ENCODE results near the gene OR6X1.

GRCh38 chr11:123762422-123762821, 8.1 kb upstream of the OR6X1 start:
- TF ChIP-seq JUN (CRISPR knock-in tag; IDR thresholded peaks at IDR 0.05) (no peak), CTCF (IDR thresholded peaks at IDR 0.05) (no peak), CREB1 (CRISPR knock-in tag; IDR thresholded peaks at IDR 0.05) (no peak), NFE2L1 (CRISPR knock-in tag; IDR thresholded peaks at IDR 0.05) (no peak), SP1 (CRISPR knock-in tag; conservative IDR thresholded peaks at IDR 0.05) (no peak), FOXK1 (CRISPR knock-in tag; IDR thresholded peaks at IDR 0.05) (no peak), ETV6 (CRISPR knock-in tag; IDR thresholded peaks at IDR 0.05) (no peak)
- TF ChIP-seq, protein P1, sequence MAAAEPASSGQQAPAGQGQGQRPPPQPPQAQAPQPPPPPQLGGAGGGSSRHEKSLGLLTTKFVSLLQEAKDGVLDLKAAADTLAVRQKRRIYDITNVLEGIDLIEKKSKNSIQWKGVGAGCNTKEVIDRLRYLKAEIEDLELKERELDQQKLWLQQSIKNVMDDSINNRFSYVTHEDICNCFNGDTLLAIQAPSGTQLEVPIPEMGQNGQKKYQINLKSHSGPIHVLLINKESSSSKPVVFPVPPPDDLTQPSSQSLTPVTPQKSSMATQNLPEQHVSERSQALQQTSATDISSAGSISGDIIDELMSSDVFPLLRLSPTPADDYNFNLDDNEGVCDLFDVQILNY (CRISPR knock-in tag; IDR thresholded peaks at IDR 0.05), result no peak
- TF ChIP-seq, protein P2, sequence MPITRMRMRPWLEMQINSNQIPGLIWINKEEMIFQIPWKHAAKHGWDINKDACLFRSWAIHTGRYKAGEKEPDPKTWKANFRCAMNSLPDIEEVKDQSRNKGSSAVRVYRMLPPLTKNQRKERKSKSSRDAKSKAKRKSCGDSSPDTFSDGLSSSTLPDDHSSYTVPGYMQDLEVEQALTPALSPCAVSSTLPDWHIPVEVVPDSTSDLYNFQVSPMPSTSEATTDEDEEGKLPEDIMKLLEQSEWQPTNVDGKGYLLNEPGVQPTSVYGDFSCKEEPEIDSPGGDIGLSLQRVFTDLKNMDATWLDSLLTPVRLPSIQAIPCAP (CRISPR knock-in tag; IDR thresholded peaks at IDR 0.05), result no peak
